Fibroblast of the aortic adventitia (primary cell): ENCODE data around the gene BTNL9. TPM values are rescaled to one million over a fixed set of nuclear protein-coding genes. Genes with fewer than 3 reads are reported as not detected.

Source experiments
- DNase-seq: peaks from one replicate; pipeline ENCODE4 v3.0.0-alpha.2; 2010; ENCODE audit warnings: low read depth
- H3K4me3 ChIP-seq: 2 replicates; pipeline ENCODE4 v1.5.1; 2011; ENCODE audit warnings: low read depth, mild to moderate bottlenecking, control low read depth, low read length, moderate library complexity
- total RNA-seq: library from RNA; depleted of rRNA; stranded (reverse); fragments of >200 nt; gene quantifications from 2 replicates; pipeline ENCODE4 v1.2.3, GENCODE V29; 2012; ENCODE audit warnings: low replicate concordance
- TF ChIP-seq, protein P1 (sequence below): IDR thresholded peaks from 2 replicates; pipeline ENCODE4 v1.5.1; 2011; ENCODE audit warnings: mild to moderate bottlenecking, low read length, control low read depth, inconsistent platforms; ENCODE audit not compliant: insufficient read depth

The BTNL9 gene
- total RNA-seq, 1 donor = not detected

DNA sequence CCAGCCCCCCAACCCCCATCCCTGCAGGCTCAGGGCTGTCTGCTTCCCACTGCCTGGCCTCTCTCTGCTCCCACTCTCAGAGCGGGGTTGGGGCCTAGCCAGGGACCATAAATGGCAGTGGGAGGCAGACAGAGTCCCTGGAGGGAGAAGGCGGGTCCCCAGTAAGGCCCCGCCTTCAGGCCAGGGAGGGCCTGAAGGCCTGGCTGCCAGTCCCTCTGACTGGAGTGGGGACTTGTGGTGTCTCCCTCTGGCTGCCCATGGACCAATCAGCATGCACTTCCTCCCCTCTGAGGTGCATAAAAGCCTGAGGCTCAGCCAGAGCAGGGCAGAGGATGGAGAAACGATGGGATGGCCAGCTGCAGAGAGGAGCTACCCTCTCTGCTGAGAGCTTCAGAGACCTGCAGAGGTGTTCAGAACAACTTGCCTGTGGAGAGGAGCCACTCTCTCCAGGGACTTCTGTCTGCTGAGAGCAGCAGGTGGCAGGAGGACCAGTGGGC is 2.7 kb upstream of the BTNL9 start:
- TF ChIP-seq, protein P1, sequence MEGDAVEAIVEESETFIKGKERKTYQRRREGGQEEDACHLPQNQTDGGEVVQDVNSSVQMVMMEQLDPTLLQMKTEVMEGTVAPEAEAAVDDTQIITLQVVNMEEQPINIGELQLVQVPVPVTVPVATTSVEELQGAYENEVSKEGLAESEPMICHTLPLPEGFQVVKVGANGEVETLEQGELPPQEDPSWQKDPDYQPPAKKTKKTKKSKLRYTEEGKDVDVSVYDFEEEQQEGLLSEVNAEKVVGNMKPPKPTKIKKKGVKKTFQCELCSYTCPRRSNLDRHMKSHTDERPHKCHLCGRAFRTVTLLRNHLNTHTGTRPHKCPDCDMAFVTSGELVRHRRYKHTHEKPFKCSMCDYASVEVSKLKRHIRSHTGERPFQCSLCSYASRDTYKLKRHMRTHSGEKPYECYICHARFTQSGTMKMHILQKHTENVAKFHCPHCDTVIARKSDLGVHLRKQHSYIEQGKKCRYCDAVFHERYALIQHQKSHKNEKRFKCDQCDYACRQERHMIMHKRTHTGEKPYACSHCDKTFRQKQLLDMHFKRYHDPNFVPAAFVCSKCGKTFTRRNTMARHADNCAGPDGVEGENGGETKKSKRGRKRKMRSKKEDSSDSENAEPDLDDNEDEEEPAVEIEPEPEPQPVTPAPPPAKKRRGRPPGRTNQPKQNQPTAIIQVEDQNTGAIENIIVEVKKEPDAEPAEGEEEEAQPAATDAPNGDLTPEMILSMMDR = no peak
- H3K4me3 ChIP-seq = no peak overlapping the region
- no peak for DNase-seq

DNA sequence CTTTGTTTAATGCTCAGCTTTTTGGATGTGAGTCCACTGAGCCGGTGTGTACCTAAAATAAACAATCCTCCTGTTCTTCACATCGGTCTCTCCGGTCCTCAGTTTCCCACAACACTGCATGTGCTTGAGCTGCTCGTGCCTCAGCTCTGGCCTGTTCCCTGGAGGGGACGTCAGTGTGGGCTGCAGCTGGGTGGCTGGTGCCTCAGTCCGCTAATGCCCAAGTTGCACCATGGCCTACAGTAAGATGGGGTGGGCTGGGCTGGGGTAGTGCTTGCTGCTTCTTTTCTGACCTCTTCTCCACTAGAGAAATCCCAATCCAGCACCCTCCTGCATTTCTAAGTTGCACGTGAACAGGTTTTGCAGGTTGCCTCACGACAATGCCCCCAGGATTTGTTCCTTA is 595 bp upstream of the BTNL9 start:
- no peak for DNase-seq
- TF ChIP-seq, protein P1 = no peak
- no peak overlapping the region for H3K4me3 ChIP-seq

DNA sequence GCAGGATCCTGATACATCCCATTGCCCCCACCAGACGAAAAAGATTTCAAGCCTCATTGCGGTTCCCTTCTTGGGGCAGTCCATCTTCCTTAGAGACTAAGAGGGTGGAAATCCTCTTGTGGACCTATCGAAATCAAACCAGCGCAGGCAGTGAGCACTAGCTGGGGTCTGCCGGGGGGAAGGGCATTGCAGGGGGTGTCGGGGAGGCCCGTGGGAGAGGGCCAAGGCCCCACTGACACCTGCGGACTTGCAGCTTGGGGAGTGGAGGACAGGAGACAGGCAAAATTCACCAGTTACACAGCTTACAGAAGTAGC is 522 bp downstream of the BTNL9 start:
- TF ChIP-seq, protein P1 = no peak
- H3K4me3 ChIP-seq = no peak overlapping the region
- DNase-seq = no peak

DNA sequence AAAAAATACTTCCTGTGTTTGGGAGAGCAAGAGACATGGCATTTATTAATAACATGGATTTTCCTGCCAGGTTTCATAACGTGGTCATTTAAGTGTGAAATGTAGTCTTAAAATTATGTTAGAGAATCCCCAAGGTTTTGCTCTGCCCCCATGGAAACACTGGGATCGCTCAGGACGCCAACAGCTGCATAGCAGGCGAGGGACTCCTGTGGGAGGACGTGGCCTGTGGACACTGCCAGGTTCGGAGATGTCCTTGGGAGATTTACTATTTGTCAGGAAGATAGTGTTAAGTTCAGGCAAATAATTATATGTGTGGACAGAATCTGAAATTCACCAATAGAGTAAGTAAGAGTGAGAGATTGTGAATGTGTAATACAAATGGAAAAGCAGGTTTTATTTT is 977 bp downstream of the BTNL9 start:
- DNase-seq = no peak
- TF ChIP-seq, protein P1 = no peak
- no peak overlapping the region for H3K4me3 ChIP-seq

DNA sequence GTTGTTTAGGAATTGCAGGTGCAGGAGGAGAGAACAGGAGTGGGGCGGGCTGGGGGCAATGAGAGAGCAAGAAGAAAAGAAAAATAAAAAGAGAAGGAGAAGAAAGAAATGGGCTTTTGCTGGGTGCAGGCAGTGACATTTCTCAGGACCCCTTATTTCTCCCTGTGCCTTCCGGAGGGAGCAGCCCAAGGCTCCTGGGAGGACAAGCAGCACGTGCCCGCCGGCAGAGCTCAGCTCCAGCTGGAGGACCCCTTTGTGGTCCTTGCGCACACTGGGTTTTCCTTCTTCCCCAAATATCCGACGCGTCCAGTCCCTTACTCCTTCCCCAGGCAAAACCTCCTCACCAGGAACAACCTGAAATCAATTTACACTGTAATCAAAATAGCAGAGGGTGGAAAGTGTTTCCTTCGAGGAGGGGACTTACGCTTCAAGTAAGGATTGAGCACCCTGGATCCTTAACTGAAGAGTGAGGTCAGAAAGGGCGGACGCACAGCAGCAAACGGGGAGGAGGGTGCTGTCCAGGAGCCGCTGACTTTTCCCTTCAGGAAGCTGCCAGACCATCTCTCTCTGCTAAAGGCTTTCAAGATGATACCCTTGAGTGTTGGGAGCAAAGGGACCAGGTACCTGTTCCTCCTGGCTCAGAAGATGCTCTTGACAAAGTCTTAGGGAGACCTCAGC is 2.1 kb downstream of the BTNL9 start:
- TF ChIP-seq, protein P1 = no peak
- no peak overlapping the region for H3K4me3 ChIP-seq
- DNase-seq = no peak

DNA sequence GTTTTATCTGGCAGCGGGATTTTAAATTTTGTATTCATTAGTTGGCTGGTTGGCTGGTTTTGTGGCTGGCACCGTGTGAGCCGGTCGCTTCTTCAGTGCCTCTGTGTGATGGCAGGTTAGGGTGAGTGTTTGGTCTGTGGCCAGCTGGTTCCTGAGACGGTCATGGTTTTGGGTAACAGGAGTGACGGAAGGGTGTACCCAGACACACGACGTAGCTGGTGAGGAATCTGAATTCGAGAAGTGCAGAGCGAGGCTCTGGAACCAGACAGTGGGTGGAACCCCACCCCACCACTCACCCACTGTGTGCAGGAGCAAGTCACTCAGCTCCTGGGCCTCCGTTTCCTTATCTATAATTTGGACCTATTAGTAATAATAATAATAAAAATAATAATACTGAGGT is 2.7 kb downstream of the BTNL9 start:
- TF ChIP-seq, protein P1 = no peak
- no peak overlapping the region for H3K4me3 ChIP-seq
- no peak for DNase-seq
